Pericardium fibroblast (primary cell): ENCODE measurements around the gene P2RX1. TPM values are rescaled to one million over a fixed set of nuclear protein-coding genes. Genes with fewer than 3 reads are reported as not detected.

ENCODE experiments used
- total RNA-seq: library from RNA; depleted of rRNA; stranded (reverse); fragments of >200 nt; gene quantifications from 2 replicates; pipeline ENCODE4 v1.2.3, GENCODE V29; 2015

Gene P2RX1
- 0.35 TPM in 1 of 2 replicates, not detected in the other for total RNA-seq

GRCh38 chr17:3915995-3916696 lies at the start of gene P2RX1:
TSS of gene P2RX1 (minus strand) at chr17:3916465. CDS start at chr17:3916225, 240 bp downstream.

GRCh38 chr17:3964203-3965117 lies 48.2 kb upstream of the P2RX1 start, which contains the start of gene ATP2A3:
TSS of gene ATP2A3 (minus strand) at chr17:3964437. CDS start at chr17:3964291, 146 bp downstream.

GRCh38 chr17:3893003-3893719 lies 23.1 kb downstream of the P2RX1 start, which contains the start of gene CAMKK1:
TSS of gene CAMKK1 (minus strand) at chr17:3893053. CDS start at chr17:3885687, 7,366 bp downstream.

Other genes with a start within 250 kb of the P2RX1 start
- gene TAX1BP3, start 247.9 kb downstream of the P2RX1 start, total RNA-seq = 331 and 447 TPM in 2 replicates
- gene EMC6, start 247.7 kb downstream of the P2RX1 start, total RNA-seq = 19.7 and 21.9 TPM in 2 replicates
- 0.58 and 1.4 TPM in 2 replicates for gene P2RX5, start 220.3 kb downstream of the P2RX1 start, total RNA-seq
- gene HASPIN, start 192.6 kb downstream of the P2RX1 start, total RNA-seq = 0.47 and 1.4 TPM in 2 replicates
- gene ITGAE, start 115.3 kb downstream of the P2RX1 start, total RNA-seq = 6.4 and 46.0 TPM in 2 replicates
- gene NCBP3, start 70.2 kb downstream of the P2RX1 start, total RNA-seq = 9.7 and 16.1 TPM in 2 replicates
- 2.0 and 2.6 TPM in 2 replicates for gene CAMKK1, start 23.4 kb downstream of the P2RX1 start, total RNA-seq
- under 0.01 and 1.2 TPM in 2 replicates for gene ATP2A3, start 48.0 kb upstream of the P2RX1 start, total RNA-seq
- 14.3 and 16.9 TPM in 2 replicates for gene ZZEF1, start 226.6 kb upstream of the P2RX1 start, total RNA-seq
- gene CYB5D2, start 226.7 kb upstream of the P2RX1 start, total RNA-seq = 28.6 and 32.4 TPM in 2 replicates